ENCODE data around the gene STARD3NL.
"Not testable (repeated sequence)": the region's sequence is repeated elsewhere in the genome, so short reads cannot be mapped to it uniquely, and the experiment has no call there.

Gene STARD3NL

GRCh38 chr7:38178004-38178694 is at the start of gene STARD3NL:
Gene STARD3NL (plus strand): TSS chr7:38178245. CDS start chr7:38207505, 29,260 bp downstream.
- peak; percentile 91 to 94 for DNase-seq

GRCh38 chr7:38129162-38129561 is 48.9 kb upstream of the STARD3NL start:
- DNase-seq, result no peak

- no peak for DNase-seq
These were observed 48.5 kb upstream of the STARD3NL start for GRCh38 chr7:38129579-38129978.

GRCh38 chr7:38138171-38138570 is 39.9 kb upstream of the STARD3NL start:
- DNase-seq, result no peak

GRCh38 chr7:38141187-38141586 is 36.9 kb upstream of the STARD3NL start:
- no peak for DNase-seq

GRCh38 chr7:38142736-38143135 is 35.3 kb upstream of the STARD3NL start:
- DNase-seq, result no peak

- no peak for DNase-seq
These were observed 31.0 kb upstream of the STARD3NL start for GRCh38 chr7:38147005-38147404.

- DNase-seq, result no peak
These were observed 26.5 kb upstream of the STARD3NL start for GRCh38 chr7:38151556-38151955.

GRCh38 chr7:38153515-38153914 is 24.5 kb upstream of the STARD3NL start:
- DNase-seq, result no peak

GRCh38 chr7:38154278-38154677 is 23.8 kb upstream of the STARD3NL start:
- no peak for DNase-seq

- no peak for DNase-seq
These were observed 18.0 kb upstream of the STARD3NL start for GRCh38 chr7:38160003-38160571.

- no peak for DNase-seq
These were observed 16.0 kb upstream of the STARD3NL start for GRCh38 chr7:38162036-38162435.

- no peak for DNase-seq
These were observed 14.4 kb upstream of the STARD3NL start for GRCh38 chr7:38163671-38164070.

- DNase-seq, result no peak
These were observed 9.0 kb upstream of the STARD3NL start for GRCh38 chr7:38168890-38169570.

GRCh38 chr7:38169847-38170246 is 8.2 kb upstream of the STARD3NL start:
- no peak for DNase-seq

- no peak for DNase-seq
These were observed 6.2 kb upstream of the STARD3NL start for GRCh38 chr7:38171623-38172391.

GRCh38 chr7:38175547-38175946 is 2.5 kb upstream of the STARD3NL start:
- DNase-seq, result not testable (repeated sequence)

- DNase-seq, result no peak
These were observed 433 bp upstream of the STARD3NL start for GRCh38 chr7:38177621-38178003.

- no peak for DNase-seq
These were observed 775 bp downstream of the STARD3NL start for GRCh38 chr7:38178695-38179344.

GRCh38 chr7:38179776-38180226 is 1.8 kb downstream of the STARD3NL start:
- DNase-seq, result no peak

- DNase-seq, result no peak
These were observed 3.1 kb downstream of the STARD3NL start for GRCh38 chr7:38181111-38181510.

GRCh38 chr7:38182450-38182849 is 4.4 kb downstream of the STARD3NL start:
- no peak for DNase-seq
